UCSD-AML1 (cell line): ENCODE results near the gene ASB18.
A peak's percentile ranks its signal among the peaks of the same experiment; 100 is the strongest.
"Not testable (repeated sequence)": the region's sequence is repeated elsewhere in the genome, so short reads cannot be mapped to it uniquely, and the experiment has no call there.

Experiments used
- DNase-seq: peaks from one replicate; lab custom pipeline; 2025; ENCODE audit not compliant: unreplicated experiment; lab: John Stamatoyannopoulos, UW

ASB18 gene

DNA sequence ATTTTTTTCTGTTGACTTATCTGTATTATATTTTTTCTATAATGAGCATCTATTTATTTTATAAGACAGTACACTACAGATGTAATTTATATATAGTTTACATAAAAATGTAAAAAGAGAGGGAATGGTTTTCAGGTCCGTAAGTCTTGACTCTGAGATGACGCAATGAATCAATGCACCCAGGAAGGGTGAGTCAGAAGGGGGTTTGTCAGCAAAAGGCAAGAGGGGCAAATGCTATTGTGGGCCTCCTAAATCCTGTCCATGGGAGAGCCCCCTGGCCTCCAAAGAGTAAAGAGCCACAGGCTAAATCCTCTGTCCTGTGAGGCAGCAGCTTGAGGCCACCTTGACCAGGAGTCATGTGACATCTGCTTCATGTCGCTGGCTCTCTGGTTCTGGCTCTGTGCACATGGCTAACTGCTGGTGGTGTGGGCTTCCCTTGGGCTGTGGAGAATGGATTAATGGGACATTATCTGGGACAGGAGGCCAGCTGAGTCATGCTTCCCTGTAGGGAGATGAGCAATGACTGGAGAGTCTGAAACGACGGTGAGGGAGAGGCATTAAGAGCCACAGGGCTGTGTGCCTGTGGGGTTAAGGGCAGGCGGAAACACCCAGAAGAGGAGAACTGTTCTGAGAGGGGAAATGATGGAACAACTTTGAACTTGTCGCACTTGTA lies 22.8 kb upstream of the ASB18 start:
- no peak for DNase-seq

DNA sequence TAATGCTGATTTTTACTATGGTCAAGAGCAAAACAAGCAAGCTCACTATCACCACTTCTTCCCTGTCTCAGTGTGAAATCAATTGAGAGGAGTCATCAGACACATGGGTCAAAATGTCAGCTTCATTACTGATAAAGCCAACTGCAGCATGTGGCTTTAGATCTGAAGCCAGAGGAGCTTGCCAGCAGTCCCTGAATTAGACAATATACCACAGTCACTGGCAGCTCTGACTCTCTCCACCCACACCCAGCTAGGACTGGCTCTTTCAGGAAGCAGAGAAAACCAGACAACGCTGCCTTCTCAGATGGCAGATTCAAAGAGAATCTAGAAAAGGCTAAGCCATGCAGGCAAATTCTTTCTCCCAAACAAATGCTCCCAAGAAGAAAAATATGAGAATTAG lies 20.0 kb upstream of the ASB18 start:
- no peak for DNase-seq

- DNase-seq = no peak
Measured at GRCh38 chr2:236282406-236282805, 18.2 kb upstream of the ASB18 start.

DNA sequence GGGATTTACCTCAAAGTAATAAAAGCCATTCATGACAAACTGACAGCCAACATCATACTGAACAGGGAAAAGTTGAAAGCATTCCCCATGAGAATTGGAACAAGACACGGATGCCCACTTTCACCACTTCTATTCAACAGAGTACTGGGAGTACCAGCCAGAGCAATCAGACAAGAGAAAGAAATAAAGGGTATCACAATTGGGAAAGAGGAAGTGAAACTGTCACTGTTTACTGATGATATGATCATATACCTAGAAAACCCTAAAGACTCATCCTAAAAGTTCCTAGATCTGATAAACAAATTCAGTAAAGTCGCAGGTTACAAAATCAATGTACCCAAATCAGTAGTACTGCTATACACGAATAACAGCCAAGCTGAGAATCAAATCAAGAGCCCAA lies 17.2 kb upstream of the ASB18 start:
- DNase-seq = no peak

- peak; percentile 21 for DNase-seq
Measured at GRCh38 chr2:236273126-236273525, 8.9 kb upstream of the ASB18 start.

GRCh38 chr2:236271851-236272250 lies 7.6 kb upstream of the ASB18 start:
- DNase-seq = no peak

GRCh38 chr2:236269876-236270275 lies 5.7 kb upstream of the ASB18 start:
- not testable (repeated sequence) for DNase-seq

- DNase-seq = no peak
Measured at GRCh38 chr2:236265675-236266074, 1.5 kb upstream of the ASB18 start.

- DNase-seq = no peak
Measured at GRCh38 chr2:236262238-236262637, 2.0 kb downstream of the ASB18 start.

GRCh38 chr2:236261452-236261851 lies 2.8 kb downstream of the ASB18 start:
- DNase-seq = no peak

DNA sequence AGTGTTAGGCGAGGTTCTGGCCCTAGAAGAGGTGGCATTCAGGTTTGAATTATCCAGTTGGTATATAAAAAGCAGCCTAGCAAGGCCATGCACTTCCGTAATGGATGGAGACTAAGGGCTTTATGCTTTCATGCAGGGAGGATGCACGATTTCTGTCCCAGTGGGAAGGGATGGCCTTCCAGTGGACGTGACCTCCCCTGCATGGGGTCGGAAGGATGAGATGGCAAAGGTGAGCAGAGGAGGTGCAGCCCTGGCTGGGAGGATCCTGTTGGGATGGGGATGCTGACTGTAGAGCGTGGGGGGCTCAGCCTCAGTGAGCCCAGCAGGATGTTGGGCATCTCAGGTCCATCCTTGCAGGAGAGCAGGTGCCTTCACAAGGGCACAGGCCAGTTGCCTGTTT lies 4.8 kb downstream of the ASB18 start:
- DNase-seq = no peak

DNA sequence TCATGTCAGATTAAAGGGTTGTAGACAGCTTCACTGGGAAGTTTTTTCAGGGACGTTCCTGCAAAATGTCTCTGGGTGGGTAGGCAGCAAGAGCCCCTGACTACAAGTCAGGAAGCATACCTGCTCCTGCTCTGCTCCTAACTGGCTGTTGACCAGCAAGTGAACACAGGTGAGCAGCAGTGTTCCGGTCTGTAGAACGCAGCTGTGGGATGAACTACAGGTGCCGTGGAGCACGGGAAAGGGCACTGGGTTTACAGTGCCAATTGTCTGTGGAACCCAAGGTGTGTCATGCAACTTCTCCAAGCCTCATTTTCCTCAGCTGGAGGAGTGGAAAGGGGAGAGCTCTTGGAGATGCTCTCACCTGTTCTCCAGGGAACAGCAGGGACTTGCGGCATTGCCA lies 6.6 kb downstream of the ASB18 start:
- no peak for DNase-seq

DNA sequence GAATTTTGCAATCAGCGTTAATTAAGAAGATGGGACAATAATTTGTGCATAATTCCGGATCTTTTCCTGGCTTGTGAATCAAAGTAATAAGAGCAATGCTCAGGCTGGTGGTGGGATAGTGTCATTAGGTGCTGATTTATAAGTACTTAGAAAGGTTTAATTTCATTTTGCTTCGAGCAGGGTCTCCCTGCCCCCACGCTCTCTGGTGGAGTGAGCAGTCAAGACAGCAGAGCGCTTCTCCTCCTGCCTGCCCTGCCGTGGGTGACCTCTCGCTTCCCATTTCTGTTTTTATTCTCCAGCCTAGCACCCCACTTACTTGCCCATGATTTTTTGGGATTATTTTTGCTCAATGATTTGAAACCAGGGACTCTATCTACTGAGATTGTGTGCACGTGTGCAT lies 7.1 kb downstream of the ASB18 start:
- DNase-seq = no peak

DNA sequence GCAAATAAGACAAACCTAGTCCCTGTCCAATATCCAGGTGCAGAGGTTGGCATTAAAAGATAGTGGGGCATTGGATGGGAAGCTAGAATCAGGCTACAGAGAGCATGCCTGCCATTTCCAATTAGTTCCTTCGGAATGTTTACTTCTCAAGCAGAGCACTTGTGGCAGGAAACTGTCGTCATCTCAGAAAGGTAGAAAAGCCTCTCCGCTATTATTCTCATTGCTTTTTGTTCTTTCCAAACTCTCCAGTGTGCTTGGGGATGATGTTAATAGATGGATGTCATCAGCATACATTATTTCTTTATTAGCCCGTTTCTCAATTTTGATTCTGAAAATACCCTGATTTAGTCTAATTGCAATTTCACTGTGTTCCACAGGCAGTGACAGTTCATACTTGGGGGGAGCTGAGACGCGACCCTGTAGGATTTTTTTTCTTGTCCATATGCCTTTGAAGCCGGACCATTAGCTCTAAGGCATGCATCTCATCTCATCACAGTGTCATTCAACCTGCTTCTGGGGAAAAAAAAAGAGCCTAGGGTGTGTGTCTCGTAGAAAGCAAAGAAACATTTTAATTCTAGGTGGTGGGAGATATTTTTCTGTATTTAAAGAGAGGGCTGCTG lies 7.7 kb downstream of the ASB18 start:
- DNase-seq = no peak

GRCh38 chr2:236254674-236255073 lies 9.5 kb downstream of the ASB18 start:
- DNase-seq = no peak

- DNase-seq = no peak
Measured at GRCh38 chr2:236254001-236254400, 10.2 kb downstream of the ASB18 start.

DNA sequence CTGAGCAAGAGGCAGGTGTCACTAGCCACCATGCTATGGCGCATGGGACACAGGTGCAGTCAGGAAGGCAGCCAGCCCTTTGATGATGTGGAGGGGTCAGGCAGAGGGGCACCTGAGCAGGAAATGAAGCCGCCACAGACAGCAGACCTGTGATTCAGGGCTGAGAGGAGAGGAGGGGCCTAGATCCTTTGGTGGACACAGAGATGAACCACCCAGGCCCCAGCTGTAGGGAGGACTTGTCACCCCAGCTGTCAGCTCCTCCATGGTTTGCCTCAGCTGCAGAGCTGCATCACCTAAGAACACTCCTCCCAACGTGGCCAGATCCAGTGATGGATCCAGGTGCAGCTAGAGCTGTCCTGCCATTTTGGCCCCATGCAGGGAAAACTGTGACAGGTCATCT lies 11.6 kb downstream of the ASB18 start:
- DNase-seq = no peak

- DNase-seq = no peak
Measured at GRCh38 chr2:236250909-236251579, 13.2 kb downstream of the ASB18 start.

- DNase-seq = no peak
Measured at GRCh38 chr2:236250286-236250685, 13.9 kb downstream of the ASB18 start.

DNA sequence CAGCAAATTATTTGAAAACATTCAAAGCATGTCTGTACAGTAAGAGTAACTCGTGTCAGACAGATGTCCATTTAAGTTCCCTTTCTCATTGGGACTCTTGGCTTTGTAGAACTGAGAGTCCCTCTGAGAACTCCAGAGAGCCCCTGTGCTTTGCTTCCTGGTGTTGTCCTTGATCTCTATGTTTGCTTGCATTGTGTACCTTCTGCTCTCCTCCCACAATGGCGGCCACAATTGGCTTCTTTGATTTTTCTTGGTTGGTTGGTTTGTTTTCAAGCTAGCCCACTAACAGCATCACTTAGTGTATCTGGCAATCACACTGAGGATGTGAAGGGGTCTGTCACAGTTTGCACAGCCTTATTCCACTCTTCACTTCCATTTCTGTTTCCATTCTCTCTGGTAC lies 15.1 kb downstream of the ASB18 start:
- DNase-seq = no peak

- DNase-seq = no peak
Measured at GRCh38 chr2:236246711-236247246, 17.4 kb downstream of the ASB18 start.

- DNase-seq = no peak
Measured at GRCh38 chr2:236244256-236244655, 19.9 kb downstream of the ASB18 start.
